Stimulated activated CD4-positive, alpha-beta T cell treated with anti-CD3 and anti-CD28 coated beads, Interleukin-2, amount 100 ng/mL, for 24 hours (primary cell): ENCODE data around the gene SETD2.
"Not testable (repeated sequence)": the region's sequence is repeated elsewhere in the genome, so short reads cannot be mapped to it uniquely, and the experiment has no call there.

Experiments used
- DNase-seq, 2 donors: peaks; one replicate each; pipeline ENCODE4 v3.0.0-alpha.2; 2020

The SETD2 gene

GRCh38 chr3:47098910-47099309 lies 65.0 kb downstream of the SETD2 start:
- no peak for DNase-seq

DNA sequence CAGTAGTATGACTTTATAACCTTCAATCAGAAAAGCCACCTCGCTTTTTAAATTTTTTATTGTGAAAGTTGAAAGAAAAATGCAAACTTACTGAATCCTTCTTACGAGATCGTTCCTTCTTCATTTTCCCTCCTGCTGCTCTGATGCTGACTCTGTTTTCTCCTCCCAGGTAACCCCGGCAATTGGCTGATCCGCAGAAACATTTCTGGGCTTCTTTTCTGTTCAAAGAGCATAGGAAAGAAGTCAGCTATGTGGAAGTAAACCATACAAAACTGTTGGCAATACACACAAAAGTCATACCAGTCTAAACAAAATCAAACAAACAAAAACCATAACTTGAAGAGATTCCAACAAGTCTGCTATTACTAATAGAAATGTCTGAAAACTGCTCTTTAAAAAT lies 66.0 kb downstream of the SETD2 start:
- no peak for DNase-seq

GRCh38 chr3:47096959-47097358 lies 67.0 kb downstream of the SETD2 start:
- no peak for DNase-seq

- no peak for DNase-seq
Measured at GRCh38 chr3:47092090-47092489, 71.8 kb downstream of the SETD2 start.

DNA sequence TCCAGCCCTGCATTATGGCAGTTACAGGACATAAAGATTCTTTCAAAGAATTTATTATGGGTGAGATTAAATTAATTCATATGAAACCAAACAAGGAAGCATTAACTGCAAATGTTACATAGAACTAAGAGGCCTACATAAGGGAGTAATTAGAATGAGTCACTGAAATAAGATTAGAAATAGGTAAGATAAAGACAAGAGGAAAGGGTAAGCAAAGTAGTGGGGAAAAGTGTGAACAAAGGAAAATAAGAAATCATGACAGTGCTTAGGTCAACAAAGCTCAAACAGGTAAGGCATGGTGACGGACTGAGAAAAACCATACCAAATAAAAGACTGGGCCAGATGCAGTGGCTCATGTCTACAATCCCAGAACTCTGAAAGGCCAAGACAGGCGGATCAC lies 74.3 kb downstream of the SETD2 start:
- no peak for DNase-seq

GRCh38 chr3:47086071-47086470 lies 77.8 kb downstream of the SETD2 start:
- DNase-seq = no peak

DNA sequence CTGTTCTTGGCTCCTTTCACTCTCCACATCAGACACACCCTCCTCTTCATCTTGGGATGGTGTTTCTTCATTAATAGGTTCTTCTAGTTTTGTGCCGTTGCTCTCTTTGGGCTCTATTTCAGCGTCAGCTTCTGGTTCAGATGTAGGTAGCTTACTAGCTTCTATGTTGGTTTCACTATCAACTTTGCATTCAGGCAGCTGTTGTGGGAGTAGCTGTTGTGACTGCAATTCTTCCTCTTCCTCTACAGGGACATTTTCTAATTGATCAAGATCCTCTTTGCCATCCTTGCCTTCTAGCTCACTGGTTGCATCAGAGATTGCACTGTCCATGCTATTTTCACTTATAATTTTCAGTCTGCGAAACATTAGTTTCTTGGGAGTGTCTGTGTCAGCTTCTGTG lies 80.1 kb downstream of the SETD2 start:
- no peak for DNase-seq

DNA sequence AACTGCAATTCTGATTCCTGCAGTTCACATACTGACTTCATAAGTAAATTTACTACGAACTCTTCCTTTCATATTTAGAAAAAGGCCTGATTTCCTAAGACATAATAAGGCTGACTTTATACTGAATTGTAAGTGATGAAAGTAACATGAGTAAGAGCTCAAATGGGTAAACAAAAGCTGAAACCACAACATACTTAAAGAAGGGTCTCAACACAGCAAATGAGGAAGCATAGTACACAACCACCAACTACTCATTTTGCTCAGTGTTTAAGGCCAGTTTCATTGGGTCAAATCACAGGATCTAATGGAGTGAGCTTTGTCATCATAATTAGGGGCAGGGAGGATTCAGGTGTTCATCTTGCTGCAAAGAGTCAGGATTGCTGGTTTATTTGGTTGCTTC lies 81.4 kb downstream of the SETD2 start:
- DNase-seq = no peak

GRCh38 chr3:47079432-47079831 lies 84.5 kb downstream of the SETD2 start:
- DNase-seq = no peak

DNA sequence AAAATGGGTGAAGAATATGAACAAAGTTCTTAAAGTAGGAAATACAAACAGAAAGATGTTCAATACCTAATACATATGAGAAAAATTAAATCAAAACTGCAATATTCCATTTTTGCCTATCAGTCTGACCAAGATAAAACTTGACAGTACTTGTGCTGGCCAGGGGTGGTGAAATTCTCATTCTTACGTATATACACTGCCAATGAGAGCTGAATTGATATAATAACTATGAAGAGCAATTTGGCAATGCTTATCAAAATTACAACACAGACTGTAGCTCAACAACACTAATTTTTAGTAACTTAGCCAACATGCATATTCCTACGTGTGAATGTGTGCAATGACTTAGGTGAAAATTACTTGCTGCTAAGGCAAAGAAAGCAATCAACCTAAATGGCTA lies 90.2 kb downstream of the SETD2 start:
- DNase-seq = no peak

DNA sequence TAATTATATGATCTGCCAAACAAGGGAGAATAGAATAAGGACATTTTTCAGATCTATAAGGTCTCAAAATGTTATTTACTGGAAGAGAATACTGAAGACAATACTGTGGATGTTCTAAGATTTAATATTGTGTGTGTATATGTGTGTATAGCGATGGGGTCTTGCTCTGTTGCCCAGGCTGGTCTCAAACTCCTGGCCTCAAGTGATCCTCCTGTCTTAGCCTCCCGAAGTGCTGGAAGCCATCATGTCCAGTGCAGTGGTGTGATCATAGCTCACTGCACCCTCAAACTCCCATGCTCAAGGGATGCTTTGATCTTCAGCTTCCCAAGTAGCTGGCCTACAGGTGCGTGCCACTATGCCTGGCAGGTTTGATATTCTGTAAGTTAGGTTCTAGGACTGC lies 93.1 kb downstream of the SETD2 start:
- DNase-seq = no peak

DNA sequence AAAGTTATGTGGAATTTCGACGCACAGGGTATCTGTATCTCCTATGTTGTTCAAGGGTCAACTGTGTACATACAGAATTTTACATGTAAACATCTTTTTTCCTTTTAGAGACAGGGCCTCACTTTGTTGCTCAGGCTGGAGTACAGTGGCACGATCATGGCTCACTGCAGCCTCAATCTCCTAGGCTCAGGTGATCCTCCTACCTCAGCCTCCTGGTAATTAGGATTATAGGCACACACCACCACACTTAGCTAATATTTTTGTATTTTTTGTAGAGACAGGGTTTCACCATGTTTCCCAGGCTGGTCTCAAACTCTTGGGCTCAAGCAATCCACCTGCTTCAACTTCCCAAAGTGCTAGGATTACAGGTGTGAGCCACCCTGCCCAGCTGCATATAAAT lies 97.7 kb downstream of the SETD2 start:
- DNase-seq = not testable (repeated sequence)

GRCh38 chr3:47065681-47066080 lies 98.2 kb downstream of the SETD2 start:
- DNase-seq = no peak

DNA sequence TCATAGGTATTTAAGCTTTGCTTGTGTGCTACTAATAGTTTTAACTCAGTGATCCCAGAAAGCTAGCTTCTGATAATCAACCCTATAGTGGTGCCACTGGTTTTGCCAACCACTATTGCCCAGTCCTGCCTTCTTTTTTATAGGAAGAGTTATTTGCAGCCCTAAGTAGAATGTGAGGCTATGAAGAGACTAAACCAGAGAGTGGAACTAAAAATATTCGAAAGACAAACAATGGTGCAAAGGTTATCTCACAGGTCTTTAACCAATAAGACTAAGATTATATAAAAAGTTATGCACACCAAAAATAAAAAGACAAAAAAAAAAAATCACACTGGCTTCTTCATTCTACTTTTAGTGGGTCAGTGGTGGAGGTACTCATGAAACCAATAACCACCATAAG lies 98.9 kb downstream of the SETD2 start:
- DNase-seq = no peak

DNA sequence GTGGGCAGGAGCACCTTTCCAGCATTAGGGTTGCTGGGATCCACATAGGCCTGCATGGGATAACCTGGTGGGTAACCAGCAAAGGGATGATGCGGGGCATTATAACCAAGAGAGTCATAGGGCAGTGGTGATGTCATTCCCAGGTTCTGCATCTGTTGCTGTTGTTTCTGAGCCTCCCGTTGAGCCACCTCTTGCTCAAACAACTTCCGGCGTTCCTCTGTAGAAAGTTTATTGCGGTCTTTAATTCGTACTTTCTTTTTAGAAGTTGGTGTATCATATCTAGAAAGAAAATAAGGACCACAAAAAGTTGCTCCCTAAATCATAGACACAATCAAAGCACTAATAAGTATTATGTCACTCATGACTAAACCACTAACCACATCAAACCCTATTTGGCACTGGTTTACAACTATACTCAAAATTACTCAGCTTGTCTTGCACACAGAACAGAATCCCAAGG lies 106.7 kb downstream of the SETD2 start:
- DNase-seq = peak; percentile 38 to 56

- DNase-seq = peak in 1 of 2 donors; percentile 21
Measured at GRCh38 chr3:47056705-47057104, 107.2 kb downstream of the SETD2 start.

- no peak for DNase-seq
Measured at GRCh38 chr3:47054412-47054811, 109.5 kb downstream of the SETD2 start.

DNA sequence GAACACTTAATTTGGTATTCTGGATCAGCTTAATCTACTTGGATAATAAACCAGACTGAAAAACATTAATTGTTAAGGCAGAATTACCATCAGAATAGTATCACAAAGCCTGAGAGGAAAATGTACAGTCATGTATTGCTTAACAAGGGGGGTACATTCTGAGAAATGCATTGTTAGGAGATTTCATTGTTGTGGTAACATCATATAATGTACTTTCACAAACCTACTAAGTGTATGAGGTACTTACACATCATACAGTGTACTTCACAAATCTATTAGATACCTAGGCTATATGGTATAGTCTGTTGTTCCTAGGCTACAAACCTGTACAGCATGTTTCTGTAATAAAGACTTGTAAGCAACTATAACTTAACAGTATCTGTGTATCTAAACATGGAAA lies 116.2 kb downstream of the SETD2 start:
- no peak for DNase-seq

GRCh38 chr3:47047069-47047468 lies 116.8 kb downstream of the SETD2 start:
- no peak for DNase-seq

DNA sequence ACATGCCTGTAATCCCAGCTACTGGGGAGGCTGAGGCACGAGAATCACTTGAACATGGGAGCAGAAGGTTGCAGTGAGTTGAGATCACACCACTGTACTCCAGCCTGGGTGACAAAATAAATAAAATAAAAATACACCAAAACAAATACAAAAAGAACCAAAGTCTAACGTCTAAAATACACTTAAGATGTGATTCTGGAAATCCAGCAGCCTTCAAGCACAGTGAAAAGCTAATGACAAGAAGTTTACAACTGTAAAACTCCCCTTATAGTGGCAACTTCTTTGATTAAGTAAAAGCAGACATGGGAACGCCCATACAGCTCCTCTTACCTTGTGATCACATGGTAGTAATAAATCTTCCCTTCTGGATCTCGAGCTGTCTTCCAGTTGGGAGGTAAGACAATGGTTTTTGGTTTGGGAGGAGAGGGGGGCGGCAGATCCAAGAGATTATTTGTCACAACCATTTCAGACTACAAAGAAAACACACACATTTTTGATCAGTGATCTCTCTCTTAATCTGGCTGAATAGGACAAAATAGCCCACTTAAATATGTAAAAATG lies 121.6 kb downstream of the SETD2 start:
- no peak for DNase-seq

GRCh38 chr3:47041114-47041513 lies 122.8 kb downstream of the SETD2 start:
- no peak for DNase-seq

- not testable (repeated sequence) for DNase-seq
Measured at GRCh38 chr3:47037302-47037701, 126.6 kb downstream of the SETD2 start.

DNA sequence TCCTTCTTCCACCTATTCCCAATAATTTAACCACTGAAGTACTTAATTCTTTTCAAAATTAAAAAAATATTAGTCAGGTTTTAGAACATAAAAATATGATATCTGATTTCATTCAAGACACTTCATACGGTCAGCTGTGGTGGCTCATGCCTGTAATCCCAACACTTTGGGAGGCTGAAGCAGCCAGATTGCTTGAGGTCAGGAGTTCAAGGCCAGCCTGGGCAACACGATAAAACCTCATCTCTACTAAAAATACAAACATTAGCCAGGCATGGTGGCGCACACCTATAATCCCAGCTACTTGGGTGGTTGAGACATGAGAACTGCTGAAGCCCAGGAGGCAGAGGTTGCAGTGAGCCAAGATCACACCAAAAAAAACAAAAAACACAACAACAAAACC lies 127.8 kb downstream of the SETD2 start:
- DNase-seq = no peak

DNA sequence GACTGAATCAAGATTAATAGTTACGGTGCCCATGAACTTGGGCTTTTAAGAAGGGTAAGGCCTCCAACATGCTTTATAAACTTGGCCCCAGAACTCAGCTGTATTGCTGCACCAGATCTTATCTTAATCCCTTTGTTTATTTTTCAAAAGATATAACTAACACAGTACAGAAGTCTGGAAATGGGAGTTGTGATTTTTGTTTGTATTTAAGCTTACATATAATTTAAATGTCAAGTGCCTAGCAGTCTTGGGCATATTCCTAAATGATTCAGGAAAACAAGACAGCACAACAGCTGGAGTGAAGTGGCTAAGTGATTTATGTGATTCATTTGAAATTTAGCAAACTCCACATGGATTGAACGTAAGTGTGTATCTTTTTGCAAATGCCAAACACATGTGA lies 128.3 kb downstream of the SETD2 start:
- DNase-seq = no peak

DNA sequence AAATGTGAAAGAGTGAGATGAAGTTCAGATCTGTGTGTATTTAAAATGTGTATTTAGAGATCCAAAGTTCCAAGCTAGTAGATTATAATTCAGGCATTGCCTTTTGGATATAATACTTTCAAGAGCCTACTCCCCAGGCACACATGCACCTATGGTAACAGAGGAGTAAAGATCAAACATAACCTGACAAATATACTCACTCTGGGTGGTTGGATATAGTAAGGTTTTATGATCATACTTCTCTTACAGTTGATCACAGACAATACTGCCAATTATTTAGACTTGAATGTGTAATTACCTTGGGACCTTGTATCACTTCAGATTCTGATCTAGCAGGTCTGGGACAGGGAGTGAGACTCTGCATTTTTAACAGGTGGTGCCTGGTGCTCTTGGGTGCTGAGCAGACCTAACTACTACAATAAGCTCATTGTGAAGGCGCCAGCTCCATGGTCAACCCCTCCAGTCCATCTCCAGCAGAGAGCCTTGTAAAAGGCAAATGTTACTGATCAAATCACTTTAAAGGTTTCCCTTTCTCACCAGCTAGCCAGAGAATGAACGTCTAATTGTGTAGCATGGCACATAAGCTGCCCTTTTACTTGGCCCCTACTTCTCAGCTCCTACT lies 128.9 kb downstream of the SETD2 start:
- no peak for DNase-seq
